ENCODE measurements around the gene GPANK1. TPM values are rescaled to one million over a fixed set of nuclear protein-coding genes. Genes with fewer than 3 reads are reported as not detected.
A peak's percentile ranks its signal among the peaks of the same experiment; 100 is the strongest.

GPANK1 gene
- total RNA-seq, 4 donors from 2014 or later, result 7.1 to 23.6 (median 15.6) TPM

DNA sequence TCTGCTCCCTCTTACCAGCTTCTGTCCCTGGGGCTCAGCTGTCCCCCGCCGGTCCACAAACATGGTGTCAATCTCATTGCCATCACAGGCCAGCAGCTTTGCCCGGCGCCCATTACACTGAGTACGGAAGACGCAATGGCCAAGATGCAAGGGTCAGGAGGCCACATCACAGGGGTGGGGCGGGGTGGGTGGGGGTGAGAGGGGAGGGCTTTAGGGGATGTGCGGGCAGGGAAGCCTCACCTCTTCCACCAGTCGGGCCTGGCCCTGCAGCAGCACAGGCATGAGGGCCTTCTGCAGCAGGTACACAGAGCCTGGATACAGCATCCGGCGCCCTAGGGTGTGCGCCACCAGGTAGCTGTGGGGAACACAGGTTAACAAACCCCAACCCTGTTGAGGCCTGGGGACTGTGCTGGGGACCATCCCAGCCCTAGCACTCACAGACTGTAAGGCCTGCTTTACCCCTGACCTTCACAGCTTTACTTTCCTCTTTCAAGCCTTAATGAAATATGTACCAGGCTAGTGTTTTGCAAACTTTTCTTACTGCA is 26.8 kb upstream of the GPANK1 start:
- no peak for ATAC-seq (ENCODE audit: low FRiP score)
- no peak for TF ChIP-seq CTCF (IDR thresholded peaks at IDR 0.05)
- no peak for DNase-seq (ENCODE audit: low spot score)

- no peak for TF ChIP-seq CTCF (IDR thresholded peaks at IDR 0.05)
- DNase-seq (ENCODE audit: low spot score) (no peak), ATAC-seq (ENCODE audit: low FRiP score) (no peak)
Measured at GRCh38 chr6:31691078-31691463, 26.3 kb upstream of the GPANK1 start.

DNA sequence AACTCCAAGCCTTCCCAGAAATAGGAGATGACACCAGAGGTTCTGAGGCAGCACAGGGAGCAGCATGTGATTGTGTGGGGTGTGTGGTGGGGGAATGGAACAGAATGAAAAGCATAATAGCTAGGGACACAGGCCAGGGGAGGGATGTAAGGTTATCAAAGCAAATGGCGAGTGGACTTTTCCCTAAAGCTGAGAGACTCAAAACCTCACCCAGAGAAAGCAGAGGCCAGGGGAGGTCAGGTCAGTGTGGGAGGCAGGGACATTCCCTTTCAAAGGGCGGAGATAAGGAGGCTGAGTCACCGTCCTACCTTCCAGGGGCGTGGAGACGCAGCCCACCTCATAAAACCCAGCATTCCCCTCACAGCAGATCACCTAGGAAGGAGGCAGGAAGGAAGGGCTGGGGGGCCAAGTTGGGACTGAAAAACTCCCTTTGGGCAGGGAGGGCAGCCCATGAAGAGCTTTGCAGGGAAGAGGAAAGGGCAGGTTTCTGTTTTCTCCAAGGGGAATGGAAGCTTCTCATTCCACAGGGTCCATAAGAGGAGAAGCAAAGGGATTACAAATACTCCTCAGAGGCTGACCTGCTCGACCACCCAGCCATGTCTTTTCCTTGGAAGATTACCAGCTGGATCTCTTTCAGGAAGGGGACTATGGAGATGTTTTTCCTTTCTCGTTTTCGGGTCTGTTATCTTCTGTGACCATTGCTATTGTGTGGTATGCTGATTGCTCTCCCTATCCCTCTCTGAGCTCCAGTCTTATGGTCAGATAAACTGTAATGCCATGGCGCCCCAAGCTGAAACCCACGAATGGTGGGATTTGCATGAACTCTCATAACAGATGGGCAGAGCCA is 25.7 kb upstream of the GPANK1 start:
- TF ChIP-seq CTCF (IDR thresholded peaks at IDR 0.05), result no peak
- ATAC-seq (ENCODE audit: low FRiP score), result peak; percentile 91
- no peak for DNase-seq (ENCODE audit: low spot score)

- TF ChIP-seq CTCF (IDR thresholded peaks at IDR 0.05), result no peak
- no peak for DNase-seq (ENCODE audit: low spot score)
- ATAC-seq (ENCODE audit: low FRiP score), result peak; percentile 7
Measured at GRCh38 chr6:31689249-31690110, 24.7 kb upstream of the GPANK1 start.

GRCh38 chr6:31687860-31688693 is 23.3 kb upstream of the GPANK1 start:
- DNase-seq (ENCODE audit: low spot score), result no peak
- ATAC-seq (ENCODE audit: low FRiP score), result no peak
- no peak for TF ChIP-seq CTCF (IDR thresholded peaks at IDR 0.05)

DNA sequence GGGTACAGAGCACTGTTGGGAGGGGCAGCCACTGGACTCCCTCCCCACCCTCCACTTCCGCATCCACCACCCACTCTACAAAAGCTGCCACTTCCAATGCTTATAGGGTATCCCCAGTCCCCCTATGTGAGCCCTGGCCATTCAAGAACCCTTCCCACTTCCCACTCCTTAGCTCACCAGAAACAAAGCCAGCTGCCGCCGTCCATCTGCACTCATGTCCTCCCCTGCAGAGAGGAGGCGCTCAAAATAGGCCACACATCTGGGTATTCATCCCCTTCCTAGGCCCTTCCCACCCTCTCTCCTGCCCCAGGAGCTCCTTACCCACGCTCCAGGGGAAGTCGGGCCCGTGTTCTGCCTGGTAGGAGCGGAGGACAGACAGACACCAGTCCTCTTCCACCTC is 22.5 kb upstream of the GPANK1 start:
- no peak for ATAC-seq (ENCODE audit: low FRiP score)
- TF ChIP-seq CTCF (IDR thresholded peaks at IDR 0.05), result no peak
- no peak for DNase-seq (ENCODE audit: low spot score)

All from omental fat pad (tissue), 4 donors.